K562 (cell line): ENCODE measurements around the gene PRSS27. TPM values are rescaled to one million over a fixed set of nuclear protein-coding genes. Genes with fewer than 3 reads are reported as not detected.

Experiments used
- ATAC-seq: fragments of 200-7000 bp; cut with Tn5 transposase; 3 replicates; pipeline ENCODE4 v1.9.1; 2020; ENCODE audit warnings: moderate library complexity
- BruUV-seq: library from RNA; stranded (reverse); fragments of 400-500 nt; replicated peaks from 2 replicates; lab custom pipeline; 2021; lab: Mats Ljungman, UMichigan
- CTCF ChIA-PET: fragments of 300-600 bp; formaldehyde crosslinking; extraction: SDS; loops from one replicate; lab custom pipeline; 2021; ENCODE audit warnings: low intra/inter-chr PET ratio; lab: Yijun Ruan, JAX
- POLR2A ChIA-PET: fragments of 300-600, 350-650 bp; sonication (Branson Sonifier 250); formaldehyde crosslinking; extraction: SDS; loops from one replicate; lab custom pipeline; 2021; ENCODE audit warnings: antibody characterized with exemption, inconsistent platforms; lab: Yijun Ruan, JAX
- DNase-seq, 4 experiments: peaks; one replicate each; pipeline versions ENCODE4 v3.0.0 to v3.0.0-alpha.2; 2011 to 2018; ENCODE audit warnings: low spot score in 3 of 4, mixed read lengths in 3 of 4; ENCODE audit errors: extremely low read depth in 1 of 4
- FAIRE-seq: peaks from 2 replicates; lab custom pipeline; 2011; peaks lifted over from hg19 to GRCh38; lab: Jason Lieb, UNC
- H2AFZ ChIP-seq: 2 replicates; pipeline ENCODE4 v1.6.0; 2011; ENCODE audit warnings: low read depth, low read length, control low read depth, inconsistent platforms
- H3K27ac ChIP-seq: fragments of 200-600 bp; 3 replicates; pipeline ENCODE4 v1.8.0; 2011; ENCODE audit warnings: low read depth, mild to moderate bottlenecking, control low read depth, inconsistent platforms, low read length, moderate library complexity, mixed read lengths; ENCODE audit errors: extremely low read depth
- H3K27me3 ChIP-seq, 2 experiments: fragments of 300-600 bp in 1 of 2; 2 replicates in 1 of 2; 3 replicates in 1 of 2; pipeline versions ENCODE4 v1.6.0 to v1.8.0; 2011; ENCODE audit warnings: inconsistent platforms in 2 of 2, low read length in 2 of 2, mild to moderate bottlenecking in 1 of 2, mixed read lengths in 1 of 2, moderate library complexity in 1 of 2; ENCODE audit not compliant: control insufficient read depth in 2 of 2, insufficient read depth in 2 of 2
- H3K36me3 ChIP-seq: fragments of 300-600 bp; 3 replicates; pipeline ENCODE4 v1.8.0; 2011; ENCODE audit warnings: mild to moderate bottlenecking, low read length, inconsistent platforms; ENCODE audit not compliant: control insufficient read depth, insufficient read depth
- H3K4me1 ChIP-seq, 2 experiments: fragments of 200-600 bp in 1 of 2; replicated peaks in 1 of 2; 2 replicates in 1 of 2; 3 replicates in 1 of 2; pipeline versions ENCODE4 v1.5.1 to v1.8.0; 2011; ENCODE audit warnings: inconsistent platforms in 2 of 2, low read length in 2 of 2, mild to moderate bottlenecking in 1 of 2, mixed read lengths in 1 of 2, moderate library complexity in 1 of 2; ENCODE audit not compliant: control insufficient read depth in 2 of 2, insufficient read depth in 2 of 2
- H3K4me2 ChIP-seq: 2 replicates; pipeline ENCODE4 v1.6.1; 2011; ENCODE audit warnings: low read length, control low read depth, inconsistent platforms, mixed read lengths; ENCODE audit not compliant: insufficient read depth
- H3K4me3 ChIP-seq: fragments of 200-600 bp; sonication (generic), shearing (Covaris generic); 2 replicates; pipeline ENCODE4 v1.5.1; 2016; ENCODE audit warnings: control low read depth, inconsistent platforms
- H3K79me2 ChIP-seq: fragments of 200-600 bp; 3 replicates; pipeline ENCODE4 v1.8.0; 2011; ENCODE audit warnings: low read length, inconsistent platforms; ENCODE audit not compliant: control insufficient read depth, insufficient read depth
- H3K9ac ChIP-seq, 2 experiments: 2 replicates each; pipeline versions ENCODE4 v1.6.0 to v1.6.1; 2011; ENCODE audit warnings: low read depth in 2 of 2, low read length in 2 of 2, control low read depth in 1 of 2, inconsistent platforms in 1 of 2, mild to moderate bottlenecking in 1 of 2, mixed read lengths in 1 of 2; ENCODE audit not compliant: insufficient read depth in 1 of 2
- H3K9me1 ChIP-seq: one replicate; pipeline ENCODE4 v1.6.0; 2011; ENCODE audit warnings: inconsistent platforms, mild to moderate bottlenecking, low read length, moderate library complexity; ENCODE audit not compliant: control insufficient read depth, insufficient read depth
- H3K9me3 ChIP-seq: replicated peaks from 2 replicates; pipeline ENCODE4 v1.5.1; 2011; ENCODE audit warnings: low read depth, low read length, inconsistent platforms; ENCODE audit not compliant: control insufficient read depth, insufficient read depth
- H4K20me1 ChIP-seq: replicated peaks from 2 replicates; pipeline ENCODE4 v1.6.1; 2011; ENCODE audit warnings: low read length, inconsistent platforms, mixed read lengths; ENCODE audit not compliant: control insufficient read depth, insufficient read depth
- FIP1L1 ChIP-seq: fragments of 200-400 bp; formaldehyde crosslinking; IDR thresholded peaks from 2 replicates; pipeline ENCODE4 v1.6.1; 2018; ENCODE audit warnings: mild to moderate bottlenecking, low read depth, low read length; ENCODE audit not compliant: poor library complexity, severe bottlenecking
- KHSRP ChIP-seq: fragments of 450-650 bp; IDR thresholded peaks from 2 replicates; pipeline ENCODE4 v1.6.1; 2017
- MAX ChIP-seq: sonication (generic); formaldehyde crosslinking; IDR thresholded peaks from 2 replicates; pipeline ENCODE4 v1.9.0; 2022; ENCODE audit warnings: mild to moderate bottlenecking, missing genetic modification reagents
- POLR2H ChIP-seq: IDR thresholded peaks from 2 replicates; pipeline ENCODE4 v1.6.1; 2016; ENCODE audit warnings: missing genetic modification characterization, low read depth, mild to moderate bottlenecking, control low read depth, missing compliant biosample characterization, moderate library complexity
- PRPF4 ChIP-seq: fragments of 200-400 bp; formaldehyde crosslinking; IDR thresholded peaks from one replicate; pipeline ENCODE4 v1.6.1; 2017; ENCODE audit warnings: low read length, low read depth, mild to moderate bottlenecking; ENCODE audit not compliant: insufficient read depth, poor library complexity, severe bottlenecking
- SMAD3 ChIP-seq: fragments of 450-650 bp; formaldehyde crosslinking; conservative IDR thresholded peaks from 2 replicates; pipeline ENCODE4 v1.4.0; 2020; ENCODE audit warnings: mild to moderate bottlenecking
- ZBTB26 ChIP-seq: fragments of 450-650 bp; formaldehyde crosslinking; IDR thresholded peaks from 2 replicates; pipeline ENCODE4 v1.4.0; 2022; ENCODE audit warnings: missing genetic modification characterization
- ZBTB40 ChIP-seq, 2 experiments: fragments of 450-650 bp in 1 of 2; sonication (generic) in 1 of 2; formaldehyde crosslinking in 1 of 2; IDR thresholded peaks; 2 replicates each; pipeline versions ENCODE4 v1.7.1 to v1.9.0; 2016 to 2022; ENCODE audit warnings: inconsistent platforms in 1 of 2, mild to moderate bottlenecking in 1 of 2, missing genetic modification reagents in 1 of 2
- ZKSCAN1 ChIP-seq: fragments of 150-350 bp; IDR thresholded peaks from 2 replicates; pipeline ENCODE4 v1.6.1; 2016; ENCODE audit warnings: low read depth, low read length
- ZNF311 ChIP-seq: fragments of 250-450 bp; sonication (Bioruptor Pico); IDR thresholded peaks from 2 replicates; pipeline ENCODE4 v1.4.0; 2020; ENCODE audit warnings: mild to moderate bottlenecking, moderate library complexity
- WGBS: fragments of 100-300 bp; shearing (Covaris generic); methylation state at CpG from one replicate; pipeline ENCODE4 v1.1.6; 2016; ENCODE audit warnings: low coverage, mixed read lengths; ENCODE audit not compliant: insufficient coverage; ENCODE audit errors: missing lambda C conversion rate; 5-methylcytosine and 5-hydroxymethylcytosine counted together
- in situ Hi-C: fragments of 300-500 bp; cut with MboI; formaldehyde crosslinking; loops from 4 replicates; pipeline ENCODE4 v1.15.0; 2018; ENCODE audit warnings: inconsistent platforms, mixed read lengths
- intact Hi-C: fragments of 100-400 bp; cut with micrococcal nuclease; formaldehyde crosslinking; loops from 2 replicates; pipeline ENCODE4 v1.14.2; 2022
- polyA plus RNA-seq, 8 experiments: library from polyadenylated mRNA; depleted of rRNA in 4 of 8; stranded (reverse) in 5 of 8; unstranded in 3 of 8; fragments of >200 nt; fragmentation: Nextera tagmentation in 2 of 8; fragmentation: Illumina TruSeq in 1 of 8; extraction: Ambion mirVana in 2 of 8; extraction: Trizol in 1 of 8; gene quantifications; 2 replicates each; pipeline versions ENCODE4 v1.2.1 to v1.2.3, GENCODE V29; 2011 to 2014; ENCODE audit warnings: inconsistent platforms in 1 of 8, missing spikeins in 1 of 8
- total RNA-seq, 7 experiments: library from RNA; depleted of rRNA in 6 of 7; stranded (reverse); fragments of >200 nt in 6 of 7; fragmentation: Illumina TruSeq in 2 of 7; extraction: Trizol in 2 of 7; gene quantifications; 2 replicates each; pipeline versions ENCODE4 v1.2.1 to v1.2.3, GENCODE V29; 2011 to 2021; ENCODE audit warnings: low replicate concordance in 1 of 7

The PRSS27 gene
- total and polyA plus RNA-seq, 9 of the 15 experiments (the other 6 are each of a cell fraction or from before 2014, with no cell fraction given): 0.09 to 0.20 (median 0.17) TPM; not detected in 5

GRCh38 chr16:2769675-2770056 is 49.6 kb upstream of the PRSS27 start:
- H3K27me3 ChIP-seq: no peaks in the 10 kb centered on the region
- peaks cover 15 to 60% of the 10 kb centered on the region in 2 experiments; a peak in 4 of 5 replicates for H3K4me1 ChIP-seq
- peaks cover 39% of the 10 kb centered on the region for H3K79me2 ChIP-seq
- H2AFZ ChIP-seq: no peak overlapping the region
- BruUV-seq: no TSS peak
- CTCF ChIA-PET: no interaction called here
- ATAC-seq (peak; percentile 1; the same call in 1 of the 3 replicates), FAIRE-seq (no peak), DNase-seq (no peak)
- peaks cover under 1% of the 10 kb centered on the region; the same call in 1 of the 2 replicates for H3K9me3 ChIP-seq
- H3K36me3 ChIP-seq: peaks cover 99% of the 10 kb centered on the region
- in situ Hi-C loops: no loop called here
- H3K4me3 ChIP-seq: no peak overlapping the region
- peak overlapping the region in 1 of 2 experiments; percentile 81; a peak in 2 of 4 replicates for H3K9ac ChIP-seq
- peak overlapping the region; percentile 34; the same call in 1 of the 3 replicates for H3K27ac ChIP-seq
- peaks cover 24% of the 10 kb centered on the region for H4K20me1 ChIP-seq
- POLR2A ChIA-PET: interaction anchor here (0.7 to 9.0 kb wide), 7 partner anchors 8 to 107 kb away, joined by 3 to 96 read pairs (median 5); partner anchors contain the start of genes ELOB and SRRM2
- WGBS: 87% methylated on average over 14 of the region's 14 CpGs
- peak; percentile 9 for TF ChIP-seq FIP1L1
- TF ChIP-seq ZBTB40 (IDR thresholded peaks at IDR 0.05): no peak
- TF ChIP-seq ZBTB40 (CRISPR knock-in tag; IDR thresholded peaks at IDR 0.05): no peak
- TF ChIP-seq PRPF4: no peak
- no peak for TF ChIP-seq ZKSCAN1
- TF ChIP-seq SMAD3 (CRISPR knock-in tag): no peak
- no peak for TF ChIP-seq ZNF311
- no peak for TF ChIP-seq POLR2H (tag)
- 0 out of 2 replicates have a peak, but pooled peaks have one; percentile 4 for TF ChIP-seq MAX (CRISPR knock-in tag)
- TF ChIP-seq KHSRP: no peak
- TF ChIP-seq ZBTB26 (CRISPR knock-in tag): no peak
- no peak overlapping the region for H3K4me2 ChIP-seq
- no peaks in the 10 kb centered on the region for H3K9me1 ChIP-seq
- intact Hi-C loops: no loop called here
